DLD1 (cell line): ENCODE measurements around the gene ARHGAP1.

Source experiments
- in situ Hi-C: cut with HindIII; loops from 2 replicates; pipeline ENCODE4 v1.10.0; 2017; ENCODE audit warnings: low sequenced_read_pairs

ARHGAP1 gene

DNA sequence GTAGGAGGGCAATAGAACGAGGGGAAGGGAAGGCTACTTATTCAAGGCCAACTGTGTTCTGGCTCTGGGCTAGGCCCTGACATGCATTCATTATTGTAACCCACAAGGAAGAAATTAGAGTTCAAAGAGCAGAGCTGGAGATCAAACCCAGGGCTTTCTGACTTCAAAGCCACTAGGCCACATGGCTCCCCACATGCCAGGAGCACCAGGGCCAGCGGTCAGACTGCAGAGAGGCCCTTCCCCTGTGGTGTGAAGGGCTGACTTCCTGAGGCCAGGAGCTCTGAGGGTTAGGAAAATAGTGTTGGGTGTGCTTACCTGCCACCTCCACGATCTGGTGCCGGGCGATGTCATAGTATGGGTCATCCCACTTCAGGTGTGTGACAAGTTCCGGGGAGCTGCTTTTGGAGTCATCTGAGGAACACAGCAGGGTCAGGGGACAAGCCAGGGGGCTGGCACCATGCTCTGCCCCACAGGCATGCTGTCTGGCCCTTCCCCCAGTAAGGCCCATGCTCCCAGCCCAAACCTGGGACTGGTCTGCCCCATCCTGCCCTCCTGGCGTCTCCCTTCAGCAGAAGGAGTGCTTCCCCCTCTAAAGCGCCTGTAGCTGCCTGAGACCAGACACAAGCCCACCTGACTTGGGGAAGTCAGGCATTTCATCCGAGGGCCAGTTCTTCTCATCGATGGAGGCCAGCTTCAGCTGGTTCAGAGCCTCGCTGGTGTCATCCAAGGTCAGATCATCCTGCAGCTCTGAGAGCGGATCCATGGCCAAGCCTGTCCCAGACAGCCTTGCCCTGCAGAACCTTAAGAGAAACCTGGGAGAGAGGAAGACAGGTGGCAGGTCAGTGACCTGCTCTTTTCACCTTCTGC, 4.8 kb downstream of the ARHGAP1 start:
- in situ Hi-C loops: no loop called here

DNA sequence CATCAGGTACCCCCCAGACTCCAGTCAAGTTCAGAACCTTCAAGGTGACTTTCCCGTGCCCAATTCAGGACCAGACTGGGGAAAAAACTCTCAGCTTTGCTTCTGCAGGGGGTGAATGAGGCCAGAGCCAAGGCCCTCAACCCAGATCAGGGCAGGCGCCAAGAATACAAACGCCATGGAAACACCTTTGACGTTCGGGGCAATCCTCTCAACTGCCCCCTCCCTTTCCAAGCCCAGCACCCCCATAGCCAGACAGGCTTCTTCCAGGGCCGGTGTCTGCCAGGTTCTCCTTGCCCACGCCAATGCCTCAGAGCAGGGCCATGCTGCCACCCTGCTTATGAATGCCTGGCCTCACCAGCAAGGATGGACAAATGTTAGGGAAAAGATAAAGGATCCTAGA, 5.8 kb downstream of the ARHGAP1 start:
- in situ Hi-C loops: no loop called here

DNA sequence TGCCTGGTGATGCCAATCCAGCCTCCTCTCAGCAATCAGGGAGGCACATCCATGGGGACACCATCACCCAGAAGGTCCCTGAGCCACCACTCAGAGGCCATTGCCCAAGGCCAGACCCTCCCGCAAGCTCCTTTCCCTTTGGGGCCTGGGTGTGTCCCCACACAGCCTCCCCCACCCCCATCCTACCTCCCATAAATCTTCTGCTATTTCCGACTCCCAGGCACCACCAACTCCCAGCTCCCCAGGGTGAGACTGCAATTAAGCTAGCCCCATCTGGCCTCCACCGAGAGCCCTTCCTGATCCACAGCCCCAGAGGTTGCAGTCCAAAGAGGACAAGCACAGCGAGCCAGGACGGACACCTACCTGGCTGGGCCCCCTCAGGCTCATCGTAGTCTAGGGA, 6.3 kb downstream of the ARHGAP1 start:
- in situ Hi-C loops: no loop called here

- in situ Hi-C loops: no loop called here
Measured at GRCh38 chr11:46693597-46694012, 6.8 kb downstream of the ARHGAP1 start.

GRCh38 chr11:46692450-46692849, 8.0 kb downstream of the ARHGAP1 start:
- in situ Hi-C loops: no loop called here

DNA sequence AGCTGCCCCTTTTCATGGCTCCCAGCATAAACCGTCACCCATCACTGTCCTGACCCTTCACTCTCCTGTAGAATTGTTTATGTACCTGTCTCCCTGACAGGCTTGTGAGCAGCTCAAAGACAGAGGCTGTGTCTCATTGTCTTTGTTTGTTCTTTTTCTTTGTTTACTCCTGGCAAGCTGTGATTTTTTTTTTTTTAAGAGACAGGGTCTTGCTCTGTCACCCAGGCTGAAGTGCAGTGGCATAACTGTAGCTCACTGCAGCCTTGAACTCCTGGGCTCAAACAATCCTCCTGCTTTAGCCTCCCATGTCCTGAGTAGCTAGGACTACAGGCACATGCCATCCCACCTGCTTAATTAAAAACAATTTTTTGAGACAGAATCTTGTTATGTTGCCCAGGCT, 9.7 kb downstream of the ARHGAP1 start:
- in situ Hi-C loops: no loop called here

DNA sequence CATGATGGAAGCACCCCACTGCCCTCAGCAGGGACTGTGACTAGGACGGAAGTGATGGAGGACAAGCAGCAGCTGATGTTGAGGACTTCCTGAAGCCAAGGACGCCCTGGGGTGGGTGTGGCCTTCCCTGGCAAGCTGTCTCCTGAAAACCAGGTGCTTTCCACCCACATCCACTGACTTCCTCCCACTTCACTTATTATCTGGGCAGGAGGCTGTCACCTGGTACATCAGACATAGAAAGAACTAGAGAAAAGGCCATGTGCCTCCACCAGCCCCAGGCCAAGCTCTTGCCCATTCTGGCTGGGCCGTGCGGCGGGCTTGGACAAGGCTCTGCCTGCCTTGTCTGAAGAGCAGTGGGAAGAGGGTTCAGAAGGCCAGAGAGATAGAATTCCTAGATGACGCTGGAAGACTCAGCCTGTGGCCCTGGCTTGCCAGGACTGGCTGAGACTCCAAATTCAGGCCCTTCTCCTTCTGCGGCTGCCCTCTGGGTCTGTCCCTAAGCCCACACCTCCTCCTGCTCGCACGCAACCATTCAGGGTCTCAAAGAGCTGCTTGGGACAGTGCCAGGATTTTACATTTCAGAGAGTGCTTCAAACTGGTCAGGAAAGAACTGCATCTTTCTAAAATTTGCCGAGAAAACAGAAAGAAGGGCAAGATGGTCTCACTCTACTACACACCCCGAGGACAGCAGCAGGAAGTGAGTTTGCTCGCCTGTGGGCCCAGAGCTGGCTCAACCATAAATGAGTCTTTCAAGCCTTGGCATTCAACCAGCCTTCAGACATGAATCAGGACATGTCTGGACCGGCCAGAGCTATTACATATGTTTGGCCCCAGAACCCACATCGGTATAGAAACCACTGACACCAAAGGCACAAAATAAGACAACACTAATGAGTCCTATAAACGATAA, 13.3 kb downstream of the ARHGAP1 start:
- in situ Hi-C loops: no loop called here

DNA sequence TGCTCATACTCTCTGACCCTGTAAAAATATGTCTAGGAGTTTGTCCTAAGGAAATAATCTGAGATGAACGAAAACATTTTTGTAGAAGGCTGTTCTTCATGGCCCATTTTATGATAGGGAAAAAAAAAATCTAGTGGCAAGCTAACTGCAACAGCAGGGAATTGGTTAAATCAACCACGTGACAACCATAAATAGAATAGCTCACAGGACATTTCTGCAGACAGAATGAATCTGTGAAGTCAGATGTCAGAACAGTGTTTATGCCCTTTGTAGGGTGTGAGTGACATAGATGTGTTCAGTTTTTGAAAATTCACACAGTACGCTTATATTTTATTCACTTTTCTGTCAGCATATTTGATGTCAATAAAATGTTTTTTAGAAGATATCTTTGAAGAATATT, 16.1 kb downstream of the ARHGAP1 start:
- in situ Hi-C loops: no loop called here

DNA sequence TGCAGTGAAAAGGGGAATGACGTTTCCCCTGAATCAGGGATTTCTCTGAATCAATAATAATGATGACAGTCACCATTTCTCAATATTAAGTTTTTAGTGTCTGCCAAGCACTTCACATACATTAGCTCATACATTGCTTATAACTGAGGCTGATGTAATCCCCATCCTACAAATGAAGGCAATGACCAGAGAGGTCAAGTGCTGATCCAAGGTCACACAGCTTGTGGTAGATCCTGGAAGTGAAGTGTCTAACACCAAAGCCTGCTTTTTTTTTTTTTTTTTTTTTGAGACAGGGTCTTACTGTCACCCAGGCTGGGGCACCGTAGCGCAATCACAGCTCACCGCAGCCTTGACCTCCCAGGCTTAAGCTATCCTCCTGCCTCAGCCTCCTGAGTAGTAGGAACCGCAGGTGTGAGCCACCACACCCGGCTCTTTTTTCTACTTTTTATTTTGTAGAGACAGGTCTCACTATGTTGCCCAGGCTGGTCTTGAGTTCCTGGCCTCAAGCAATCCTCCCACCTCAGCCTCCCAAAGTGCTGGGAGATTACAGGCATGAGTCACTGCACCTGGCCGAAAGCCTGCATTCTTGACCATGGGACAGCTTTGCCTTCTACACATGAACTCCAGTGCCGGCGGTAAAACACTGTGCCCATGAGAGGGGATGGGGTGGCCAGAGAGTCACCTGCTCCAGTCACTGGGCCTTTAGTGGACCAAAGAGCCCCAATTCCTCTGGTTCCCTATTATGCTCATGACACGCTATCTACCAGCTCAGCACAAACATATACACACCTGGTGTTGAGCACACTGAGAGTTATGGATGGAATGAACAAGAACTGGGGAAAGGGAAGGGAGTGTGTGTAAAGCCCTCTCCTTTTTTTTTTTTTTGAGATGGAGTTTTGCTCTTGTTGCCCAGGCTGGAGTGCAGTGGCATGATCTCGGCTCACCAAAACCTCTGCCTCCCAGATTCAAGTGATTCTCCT, 17.4 kb downstream of the ARHGAP1 start:
- in situ Hi-C loops: no loop called here

- in situ Hi-C loops: no loop called here
Measured at GRCh38 chr11:46681814-46682213, 18.6 kb downstream of the ARHGAP1 start.

GRCh38 chr11:46680815-46681214, 19.6 kb downstream of the ARHGAP1 start:
- in situ Hi-C loops: no loop called here

DNA sequence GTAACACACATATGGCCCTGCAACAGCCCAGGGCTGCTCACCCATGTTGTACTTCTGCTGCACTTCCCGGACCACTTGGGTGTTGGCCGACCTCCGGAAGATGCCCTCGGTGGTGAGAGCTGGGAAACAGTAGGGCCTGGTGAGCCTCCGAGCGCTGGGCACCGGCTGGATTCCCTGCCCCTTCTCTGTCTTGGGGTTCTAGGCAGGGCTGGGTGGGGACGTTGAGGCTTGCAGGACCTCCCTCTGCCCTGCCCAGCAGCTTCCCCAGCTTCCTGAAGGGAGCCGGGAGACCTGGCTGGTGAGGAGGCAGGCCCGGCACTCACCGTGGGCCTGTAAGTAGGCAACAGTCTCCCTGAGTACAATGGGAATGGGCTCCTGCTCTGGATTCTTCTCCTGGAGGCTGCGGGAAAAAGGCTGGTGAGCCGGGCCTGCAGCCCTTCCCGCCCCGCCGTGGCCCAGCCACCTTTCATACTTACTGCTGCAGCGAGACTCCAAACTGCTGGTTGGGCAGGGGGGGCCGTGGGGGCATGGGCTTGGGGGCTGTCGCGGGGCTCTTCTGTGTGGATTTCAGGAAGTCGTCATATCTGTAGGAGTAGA, 20.2 kb downstream of the ARHGAP1 start:
- in situ Hi-C loops: no loop called here

- in situ Hi-C loops: no loop called here
Measured at GRCh38 chr11:46679241-46680163, 20.9 kb downstream of the ARHGAP1 start.

- in situ Hi-C loops: no loop called here
Measured at GRCh38 chr11:46678741-46679130, 21.7 kb downstream of the ARHGAP1 start.

GRCh38 chr11:46677991-46678740, 22.3 kb downstream of the ARHGAP1 start:
- in situ Hi-C loops: no loop called here

DNA sequence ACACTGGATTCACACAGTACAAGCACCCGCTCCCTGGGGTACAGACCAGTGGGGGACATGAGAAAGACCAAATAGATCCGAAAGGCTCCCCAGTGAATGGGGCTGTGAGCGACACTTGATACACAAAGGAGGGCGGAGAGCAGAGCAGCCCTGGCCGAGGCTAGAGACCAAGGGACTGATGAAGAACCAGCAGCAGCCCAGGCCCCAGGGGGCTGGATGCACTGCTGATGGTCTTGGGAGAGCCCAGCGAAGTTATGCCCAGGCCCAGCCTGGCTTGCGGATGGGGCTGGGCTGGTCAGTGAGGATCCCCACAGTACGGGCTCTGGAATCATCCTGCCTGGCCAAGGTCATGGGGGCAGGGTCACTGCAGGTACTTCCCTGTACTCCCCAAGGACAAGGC, 23.2 kb downstream of the ARHGAP1 start:
- in situ Hi-C loops: no loop called here

DNA sequence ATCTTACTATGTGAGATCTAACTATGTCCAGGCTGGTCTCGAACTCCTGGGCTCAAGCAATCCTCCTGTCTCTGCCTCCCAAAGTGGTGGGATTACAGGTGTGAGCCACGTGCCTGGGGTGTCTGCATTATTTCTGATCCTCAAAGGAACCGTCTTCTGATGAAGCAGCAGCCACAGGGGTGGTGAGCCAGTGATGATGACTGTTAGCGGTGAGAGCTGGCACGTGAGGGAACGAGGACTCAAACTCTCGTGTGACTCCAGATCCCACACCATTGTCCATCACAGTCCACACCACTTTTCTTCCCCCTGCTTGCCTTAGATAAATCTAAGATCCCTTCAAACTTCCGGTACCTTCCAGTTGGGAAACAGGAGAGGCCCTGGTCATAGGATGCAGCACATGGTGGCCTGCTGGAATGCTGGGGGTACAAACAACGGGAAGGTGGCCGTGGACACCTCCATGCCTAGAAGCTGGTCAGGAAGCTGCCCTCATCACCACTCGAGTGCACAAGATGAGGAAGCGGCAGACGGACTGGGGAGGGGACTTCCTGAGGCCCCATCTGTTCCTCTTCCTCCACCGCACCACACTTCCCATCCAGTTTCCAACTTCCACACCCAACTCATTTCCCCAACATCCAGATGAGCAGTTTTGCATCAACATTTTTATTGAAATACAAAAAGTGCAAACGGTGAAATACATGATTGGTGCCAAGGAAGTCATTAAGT, 23.8 kb downstream of the ARHGAP1 start:
- in situ Hi-C loops: no loop called here

- in situ Hi-C loops: no loop called here
Measured at GRCh38 chr11:46675949-46676348, 24.5 kb downstream of the ARHGAP1 start.
